Suppressor macrophage treated with lipopolysaccharide for 4 hours (primary cell): ENCODE measurements around the gene IGF2BP2.
A peak's percentile ranks its signal among the peaks of the same experiment; 100 is the strongest.

Experiments used
- DNase-seq: peaks from one replicate; pipeline ENCODE4 v3.0.0-alpha.2; 2020

Gene IGF2BP2

DNA sequence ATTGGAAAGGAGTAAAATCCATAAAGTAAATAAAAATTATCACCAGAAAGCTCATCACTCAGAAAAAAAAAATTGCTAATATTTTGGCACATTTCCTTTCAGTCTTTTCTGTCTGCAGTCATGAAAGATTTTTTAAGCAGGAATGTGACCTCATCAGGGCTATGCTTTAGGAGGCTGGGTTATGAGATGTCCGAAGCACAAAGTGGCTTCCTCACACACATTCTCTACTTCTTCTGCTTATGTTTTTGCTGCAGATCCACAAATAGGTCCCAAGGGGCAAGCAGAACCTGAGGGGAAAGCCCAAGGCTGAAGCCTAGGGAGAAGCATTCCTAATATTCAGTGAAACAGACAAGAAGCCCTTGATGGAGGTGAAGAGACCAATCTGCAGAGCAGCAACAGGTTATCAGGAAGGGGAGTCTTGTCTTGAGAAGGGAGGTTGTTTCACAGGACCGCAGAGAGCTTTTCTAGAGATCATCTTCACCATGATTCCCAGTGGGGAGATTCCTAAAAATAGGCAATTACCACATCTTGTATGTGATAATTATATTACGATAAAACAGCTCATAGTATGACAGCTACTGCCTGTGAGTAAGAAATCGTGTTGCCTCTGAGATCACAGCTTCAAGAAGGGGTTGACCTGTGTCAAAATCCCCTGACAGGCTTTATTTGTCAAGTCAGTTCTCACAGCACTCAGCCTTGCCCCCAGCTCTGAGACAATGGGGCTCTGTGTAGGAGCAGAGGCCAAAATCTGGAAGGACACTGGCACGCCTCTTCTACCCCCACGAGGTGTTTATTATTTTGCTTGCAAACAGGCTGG, 60.5 kb downstream of the IGF2BP2 start:
- peak; percentile 82 for DNase-seq

DNA sequence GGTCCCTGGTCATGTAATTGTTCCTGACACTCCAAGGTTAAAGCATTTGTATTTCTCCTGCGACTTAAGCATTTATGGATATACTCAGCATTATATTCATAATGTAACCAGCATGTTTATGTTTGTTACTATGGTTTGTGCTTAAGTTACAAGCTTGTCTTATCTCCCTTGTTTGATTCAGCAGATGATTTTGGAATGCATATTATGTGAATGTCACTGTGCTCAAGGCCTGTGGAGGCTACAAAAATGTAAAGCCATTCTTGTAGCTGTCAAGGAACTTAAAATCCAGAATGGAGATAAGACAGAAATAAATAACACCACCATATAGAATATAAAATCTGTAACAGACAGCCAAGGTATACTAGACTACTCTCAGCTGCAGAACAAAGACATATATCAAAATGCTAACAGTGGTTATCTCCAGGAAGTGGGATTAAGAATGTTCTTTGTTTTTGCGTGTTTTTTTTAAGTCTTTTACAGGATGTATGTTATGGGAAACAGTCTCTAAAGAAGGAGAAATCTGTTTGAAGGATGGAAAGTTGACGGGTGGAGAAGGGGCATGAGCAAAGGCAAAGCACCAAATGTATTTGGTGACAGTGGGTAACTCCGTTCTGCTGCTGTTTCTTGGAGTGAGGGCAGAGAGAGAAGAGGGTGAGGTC, 61.4 kb downstream of the IGF2BP2 start:
- no peak for DNase-seq

- DNase-seq = no peak
Observed at GRCh38 chr3:185760550-185760949, 64.3 kb downstream of the IGF2BP2 start.

GRCh38 chr3:185760088-185760487, 64.8 kb downstream of the IGF2BP2 start:
- DNase-seq = peak; percentile 44

DNA sequence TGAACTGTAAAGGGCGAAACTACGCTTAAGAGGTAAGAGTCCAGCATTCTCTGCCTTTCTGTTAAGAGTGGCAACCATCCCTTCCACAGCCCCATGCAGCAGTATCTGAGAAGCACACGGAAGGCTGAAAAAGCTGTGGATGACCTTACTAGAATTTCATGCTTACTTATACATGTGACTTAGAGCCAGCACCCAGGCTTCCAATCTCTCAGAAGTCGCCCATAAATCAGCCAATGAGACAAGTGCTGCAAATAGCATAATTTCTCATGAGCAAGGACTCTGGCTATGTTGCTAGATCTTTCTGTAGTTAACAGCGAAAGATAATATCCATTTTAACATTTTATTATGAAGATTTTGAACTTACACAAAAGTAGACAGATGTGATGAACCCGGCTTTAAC, 65.3 kb downstream of the IGF2BP2 start:
- DNase-seq = no peak

DNA sequence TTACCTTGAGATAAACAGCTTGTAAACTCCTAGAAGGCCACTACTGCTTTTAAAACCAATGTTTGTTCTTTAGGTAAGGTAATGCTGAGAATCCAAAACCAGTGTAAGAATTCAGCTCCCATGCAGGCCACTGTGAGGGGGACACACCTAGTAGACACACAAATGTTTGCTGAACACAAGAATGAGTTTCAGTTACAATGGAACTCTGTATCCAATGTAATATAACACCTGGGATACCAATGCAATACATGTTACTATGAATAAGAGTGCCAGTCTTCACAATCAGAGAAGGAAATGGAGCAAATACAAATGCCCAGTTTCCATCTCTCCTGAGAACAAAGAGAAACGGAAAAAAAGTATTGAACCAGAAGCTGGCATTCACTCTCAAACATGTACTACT, 65.9 kb downstream of the IGF2BP2 start:
- no peak for DNase-seq

DNA sequence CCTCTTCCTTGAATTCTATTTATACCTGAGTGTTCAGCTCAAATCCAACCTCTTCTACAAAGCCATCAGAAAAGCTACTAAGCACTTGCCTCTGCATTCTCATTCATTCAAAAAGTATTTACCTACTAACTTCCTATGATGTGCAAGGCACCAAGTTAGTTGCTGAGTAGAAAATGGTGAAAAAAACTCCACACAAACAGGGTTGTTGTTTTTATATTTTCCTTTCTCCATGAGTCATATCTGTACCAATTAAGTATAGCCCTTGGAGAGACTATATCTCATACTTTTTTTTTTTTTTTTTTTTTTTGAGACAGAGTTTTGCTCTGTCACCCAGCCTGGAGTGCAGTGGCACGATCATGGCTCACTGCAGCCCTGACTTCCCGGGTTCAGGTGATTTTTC, 67.7 kb downstream of the IGF2BP2 start:
- no peak for DNase-seq

GRCh38 chr3:185756477-185756876, 68.4 kb downstream of the IGF2BP2 start:
- DNase-seq = no peak

DNA sequence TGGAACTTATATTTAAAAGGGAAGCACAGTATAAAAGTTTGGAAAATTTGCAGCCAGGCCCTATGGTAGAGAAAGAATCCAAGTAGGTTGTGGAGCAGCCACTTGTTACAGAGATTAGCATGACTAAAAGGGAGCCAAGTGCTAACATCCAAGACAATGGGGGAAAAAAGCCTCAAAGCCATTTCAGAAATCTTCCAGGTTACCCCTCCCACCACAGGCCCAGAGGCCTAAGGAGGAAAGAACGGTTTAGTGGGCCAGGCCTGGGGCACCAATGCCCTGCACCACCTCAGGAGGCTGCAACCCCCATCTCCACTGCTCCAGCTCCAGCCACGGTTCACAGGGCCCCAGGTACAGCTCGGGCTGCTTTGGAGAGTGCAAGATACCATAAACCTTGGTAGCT, 69.9 kb downstream of the IGF2BP2 start:
- no peak for DNase-seq

DNA sequence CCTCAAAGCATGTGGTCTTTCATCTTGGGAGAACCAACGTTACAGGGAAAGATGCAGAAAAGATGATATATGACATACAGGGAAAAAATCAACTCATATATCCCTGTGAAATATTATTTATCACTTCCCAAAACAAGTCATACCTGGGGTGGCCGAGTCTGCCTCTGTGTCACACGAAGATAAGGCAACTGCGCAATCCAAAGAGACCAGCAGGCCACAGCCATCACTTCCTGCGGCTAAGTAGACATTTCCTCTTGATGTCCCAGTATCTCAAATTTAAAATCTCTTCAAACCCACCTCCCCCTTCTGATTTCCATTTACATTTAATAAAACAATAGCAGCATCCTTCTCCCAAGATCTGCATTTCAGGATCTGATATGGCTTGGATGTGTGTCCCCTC, 71.5 kb downstream of the IGF2BP2 start:
- no peak for DNase-seq

DNA sequence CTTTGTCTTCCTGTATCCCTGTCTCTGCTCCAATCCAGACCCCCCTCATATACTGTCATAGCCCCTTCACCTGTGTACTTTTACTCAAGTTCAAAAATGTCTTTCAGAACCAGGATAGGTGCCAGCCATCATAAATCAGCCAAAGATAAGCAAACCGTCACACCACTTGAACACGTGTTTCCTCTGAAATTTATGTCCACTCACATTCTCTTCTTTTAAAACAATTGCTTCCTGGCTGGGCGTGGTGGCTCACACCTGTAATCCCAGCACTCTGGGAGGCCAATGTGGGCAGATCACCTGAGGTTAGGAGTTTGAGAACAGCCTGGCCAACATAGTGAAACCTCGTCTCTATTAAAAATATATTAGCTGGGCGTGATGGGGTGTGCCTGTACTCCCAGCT, 74.1 kb downstream of the IGF2BP2 start:
- no peak for DNase-seq

DNA sequence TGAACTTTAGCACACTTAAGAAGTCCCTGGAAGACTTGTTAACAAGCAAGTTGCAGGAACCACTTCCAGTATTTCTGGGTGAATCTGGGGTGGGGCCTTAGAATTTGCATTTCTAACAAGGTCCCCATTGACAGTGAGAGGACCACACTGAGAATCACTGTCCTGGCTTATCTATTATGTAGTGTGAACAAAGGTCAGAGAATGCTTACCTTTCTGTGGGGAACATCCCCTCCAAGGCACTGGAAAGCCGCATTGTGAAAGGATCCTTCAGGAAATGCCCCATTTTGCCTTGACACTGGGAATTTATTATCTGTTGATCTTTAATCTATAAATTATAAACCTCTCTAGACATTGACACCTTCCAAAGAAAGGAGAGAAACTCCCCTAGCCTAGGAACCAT, 74.8 kb downstream of the IGF2BP2 start:
- DNase-seq = no peak

GRCh38 chr3:185746470-185746869, 78.4 kb downstream of the IGF2BP2 start:
- no peak for DNase-seq

DNA sequence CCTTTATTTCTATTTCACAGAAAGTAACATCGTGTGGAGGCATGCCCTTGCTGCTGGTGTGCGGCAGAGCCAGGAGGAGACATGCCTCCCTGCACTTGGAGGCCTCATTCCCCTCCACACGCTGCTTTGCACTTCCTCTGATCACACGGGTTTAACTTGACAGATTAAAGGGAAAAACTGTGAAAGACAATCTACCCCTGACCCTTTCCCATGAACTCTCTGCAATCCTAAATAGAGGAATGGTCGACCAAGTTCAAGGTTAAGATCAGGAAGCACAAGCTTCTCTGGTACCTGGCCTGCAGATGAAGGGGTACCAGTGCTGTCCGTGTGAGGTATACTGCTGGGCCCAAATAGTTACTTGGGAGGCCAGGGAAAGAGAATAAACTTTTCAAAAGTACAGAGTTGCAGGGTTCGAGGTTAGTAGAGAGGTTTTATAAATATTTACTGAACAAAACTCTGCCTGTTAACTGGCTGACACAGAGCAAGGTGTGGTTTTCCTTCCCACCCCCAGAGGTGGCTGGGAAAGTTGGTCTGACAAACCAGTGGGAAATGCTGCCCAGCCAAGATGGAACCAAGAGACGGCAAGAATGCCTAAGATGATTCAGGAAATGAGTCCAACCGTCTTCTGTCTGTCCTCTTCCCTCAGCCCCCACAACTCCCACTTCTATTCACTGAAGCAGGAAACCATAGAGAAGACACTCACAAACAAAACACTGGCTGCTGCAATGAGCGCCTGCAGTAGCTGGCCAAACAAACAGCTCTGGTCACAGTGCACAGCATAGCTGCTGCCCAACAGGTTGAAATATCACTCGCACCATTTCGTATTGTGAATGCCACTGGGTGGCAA, 79.6 kb downstream of the IGF2BP2 start:
- DNase-seq = peak; percentile 59

- DNase-seq = peak; percentile 73
Observed at GRCh38 chr3:185741586-185741985, 83.3 kb downstream of the IGF2BP2 start.

DNA sequence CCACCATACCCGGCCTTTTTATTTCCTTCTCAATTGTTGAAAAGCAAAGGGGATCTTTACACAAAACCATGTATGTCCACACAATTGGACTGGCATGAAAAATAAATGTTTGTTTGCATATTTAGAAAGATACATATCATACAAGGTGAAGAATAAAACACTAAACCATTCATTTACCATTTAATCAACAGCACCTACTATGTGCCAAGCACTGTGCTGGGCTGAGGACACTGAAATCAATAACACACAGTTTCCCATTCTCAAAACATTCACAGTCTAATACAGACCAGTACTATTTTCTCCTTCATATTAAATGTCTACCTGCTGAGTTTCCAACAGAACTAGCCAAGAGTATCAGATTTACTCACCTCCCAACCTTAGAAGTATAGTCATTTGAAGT, 84.7 kb downstream of the IGF2BP2 start:
- no peak for DNase-seq

DNA sequence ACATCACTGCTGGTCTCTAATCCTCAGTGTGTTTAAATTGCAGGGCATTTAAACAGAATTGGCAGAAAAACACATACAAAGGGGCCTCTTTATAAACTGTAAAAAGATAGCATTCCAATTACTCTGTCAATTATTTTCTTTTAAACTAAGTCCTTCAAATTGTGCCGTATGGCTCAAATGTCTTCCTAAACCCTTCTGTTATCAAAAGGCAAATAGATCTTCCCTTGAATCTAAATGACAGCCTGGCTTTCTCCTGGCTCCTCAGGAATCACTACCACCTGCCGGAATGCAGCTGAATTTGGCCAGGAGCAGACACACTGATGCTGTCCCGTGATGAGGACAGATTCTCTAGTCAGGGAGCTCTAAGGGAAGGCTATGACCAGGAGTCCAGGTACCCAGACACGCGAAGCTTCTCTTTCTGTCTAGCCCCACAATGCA, 85.6 kb downstream of the IGF2BP2 start:
- no peak for DNase-seq

DNA sequence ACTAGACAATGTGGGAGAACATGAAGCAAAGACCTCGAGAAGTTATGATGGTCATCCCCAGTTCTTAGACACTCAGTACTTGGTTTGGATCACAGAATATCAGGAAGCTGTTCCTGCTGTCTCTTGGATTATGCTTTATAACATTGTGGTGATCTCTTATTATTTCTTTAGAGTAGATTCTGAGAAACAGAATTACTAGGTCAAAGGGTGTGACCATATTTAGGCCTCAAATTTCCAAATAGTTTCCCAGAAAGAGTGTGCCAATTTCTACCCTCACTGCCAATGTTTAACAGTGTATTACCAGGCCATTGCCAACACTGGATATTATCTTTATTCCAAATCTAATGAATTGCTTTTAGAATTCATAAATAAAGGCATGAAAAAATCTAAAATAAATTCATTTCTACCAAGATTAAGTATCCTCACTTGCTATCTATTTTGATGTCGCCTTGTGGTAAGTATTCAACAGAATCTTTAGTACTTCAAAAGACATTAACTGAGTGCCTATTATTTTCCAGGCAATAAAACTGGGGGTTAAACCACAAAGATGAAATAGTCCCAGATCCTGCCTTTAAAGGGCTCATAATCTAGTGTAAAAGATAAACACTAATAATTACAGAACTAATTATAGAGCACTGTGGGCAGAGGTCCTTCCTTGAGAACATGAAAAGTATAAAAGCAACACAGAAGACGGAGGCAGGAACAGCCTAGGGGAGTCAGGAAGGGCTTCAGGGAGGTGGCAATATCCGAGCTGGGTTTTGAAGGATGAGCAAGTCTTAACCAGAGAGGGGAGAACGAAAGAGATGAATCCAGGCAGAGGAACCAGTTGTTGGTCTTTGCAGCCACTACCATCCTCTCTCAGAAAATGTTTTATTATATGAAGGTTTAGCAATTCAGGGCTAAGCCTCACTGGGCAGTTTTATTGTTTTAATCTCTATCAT, 86.8 kb downstream of the IGF2BP2 start:
- DNase-seq = no peak

GRCh38 chr3:185737020-185737419, 87.8 kb downstream of the IGF2BP2 start:
- no peak for DNase-seq

- DNase-seq = no peak
Observed at GRCh38 chr3:185734725-185735096, 90.1 kb downstream of the IGF2BP2 start.

DNA sequence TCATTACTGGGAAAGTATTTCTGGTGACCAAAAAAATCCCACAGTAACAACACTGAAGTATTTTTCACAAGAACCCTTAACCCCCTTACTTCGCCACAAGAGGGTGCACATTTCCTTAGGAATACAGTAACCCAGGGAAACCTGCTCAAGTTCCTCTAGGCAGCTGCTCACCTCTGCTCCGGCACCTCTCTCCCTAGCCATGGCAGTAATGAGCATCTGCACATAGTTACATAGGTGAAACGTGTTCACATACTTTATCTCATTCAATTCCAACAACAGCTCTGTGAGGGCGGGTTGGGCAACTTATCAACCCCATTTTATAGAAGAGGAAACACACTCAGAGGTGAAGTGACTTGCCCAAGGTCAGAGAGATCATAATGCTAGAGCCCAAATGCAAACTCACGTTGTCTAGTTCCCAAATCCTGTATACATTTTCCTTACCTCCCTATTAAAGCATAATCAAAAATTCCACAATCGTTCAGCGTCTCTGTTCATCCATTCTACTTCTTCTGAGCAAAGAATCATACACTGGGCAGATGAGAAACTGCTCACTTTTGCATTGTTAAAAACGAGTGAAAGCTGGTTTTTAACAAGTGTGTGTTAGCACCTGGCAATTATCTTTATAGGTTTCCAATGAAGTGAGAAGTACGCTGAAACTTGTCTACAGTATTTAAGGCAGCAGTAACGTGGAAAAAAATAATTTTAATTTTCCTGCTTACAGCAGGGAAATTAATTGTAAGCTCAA, 90.7 kb downstream of the IGF2BP2 start:
- peak; percentile 72 for DNase-seq

GRCh38 chr3:185732782-185733181, 92.1 kb downstream of the IGF2BP2 start:
- DNase-seq = no peak
